B cell (primary cell): ENCODE data around the gene GLRX. TPM values are rescaled to one million over a fixed set of nuclear protein-coding genes. Genes with fewer than 3 reads are reported as not detected.

Experiments
- ATAC-seq: fragments of 200-7000 bp; cut with Tn5 transposase; one replicate; pipeline ENCODE4 v1.10.0; 2021; ENCODE audit warnings: low read depth, mild to moderate bottlenecking, moderate number of reproducible peaks, moderate library complexity
- CTCF ChIA-PET: fragments of 350-600 bp; sonication (Branson Sonifier 250); formaldehyde crosslinking; loops from one replicate; lab custom pipeline; 2021; ENCODE audit warnings: antibody characterized with exemption, inconsistent platforms; lab: Charles Lee
- POLR2A ChIA-PET: fragments of 350-600 bp; sonication (Branson Sonifier 250); formaldehyde crosslinking; loops from one replicate; lab custom pipeline; 2021; ENCODE audit warnings: antibody characterized with exemption; lab: Charles Lee
- DNase-seq: peaks from one replicate; pipeline ENCODE4 v3.0.0; 2013
- H2AFZ ChIP-seq: 2 replicates; pipeline ENCODE4 v1.6.1; 2012; ENCODE audit warnings: mild to moderate bottlenecking, low read depth, low read length; ENCODE audit not compliant: insufficient read depth, poor library complexity, severe bottlenecking
- H3K27ac ChIP-seq, 2 donors: 1 replicate in 1 of 2; 2 replicates in 1 of 2; pipeline ENCODE4 v1.5.1; 2012 to 2013; ENCODE audit warnings: low read length in 2 of 2, mild to moderate bottlenecking in 2 of 2, moderate library complexity in 1 of 2
- H3K27me3 ChIP-seq, 4 experiments: fragments of 200-600 bp in 1 of 4; sonication (generic) in 1 of 4; replicated peaks in 1 of 4; 1 replicate in 2 of 4; 2 replicates in 2 of 4; pipeline versions ENCODE4 v1.6.1 to v1.7.0; 2013 to 2016; ENCODE audit warnings: low read length in 3 of 4, mild to moderate bottlenecking in 2 of 4, mixed read lengths in 1 of 4, moderate library complexity in 1 of 4; ENCODE audit not compliant: insufficient read depth in 4 of 4, control insufficient read depth in 3 of 4; ENCODE audit errors: control extremely low read depth in 1 of 4
- H3K36me3 ChIP-seq, 2 experiments: replicated peaks in 1 of 2; 1 replicate in 1 of 2; 2 replicates in 1 of 2; pipeline versions ENCODE4 v1.6.1 to v1.7.1; 2013; ENCODE audit warnings: low read length in 1 of 2; ENCODE audit not compliant: insufficient read depth in 2 of 2, control insufficient read depth in 1 of 2; ENCODE audit errors: control extremely low read depth in 1 of 2, extremely low read depth in 1 of 2
- H3K4me1 ChIP-seq, 2 donors: fragments of 200-600 bp in 1 of 2; sonication (generic) in 1 of 2; 1 replicate in 1 of 2; 2 replicates in 1 of 2; pipeline versions ENCODE4 v1.5.1 to v1.6.1; 2013 to 2017; ENCODE audit warnings: low read length in 2 of 2; ENCODE audit not compliant: control insufficient read depth in 2 of 2, insufficient read depth in 2 of 2
- H3K4me2 ChIP-seq: replicated peaks from 2 replicates; pipeline ENCODE3; 2012; ENCODE audit warnings: mild to moderate bottlenecking, low read depth, low read length; ENCODE audit not compliant: poor library complexity, severe bottlenecking
- H3K4me3 ChIP-seq, 5 experiments: fragments of 200-600 bp in 1 of 5; sonication (generic) in 1 of 5; 1 replicate in 3 of 5; 2 replicates in 2 of 5; pipeline versions ENCODE4 v1.5.1 to v1.7.0; 2011 to 2016; ENCODE audit warnings: low read length in 4 of 5, mild to moderate bottlenecking in 4 of 5, low read depth in 2 of 5, control low read depth in 1 of 5, moderate library complexity in 1 of 5; ENCODE audit not compliant: insufficient read depth in 1 of 5; ENCODE audit errors: control extremely low read depth in 1 of 5, extremely low read depth in 1 of 5
- H3K79me2 ChIP-seq: fragments of 200-600 bp; sonication (generic); one replicate; pipeline ENCODE4 v1.6.0; 2016; ENCODE audit warnings: low read length; ENCODE audit not compliant: control insufficient read depth, insufficient read depth
- H3K9ac ChIP-seq: fragments of 200-600 bp; sonication (generic); 2 replicates; pipeline ENCODE4 v1.6.1; 2017; ENCODE audit warnings: mild to moderate bottlenecking, low read length, moderate library complexity
- H3K9me3 ChIP-seq, 3 donors: one replicate each; pipeline versions ENCODE4 v1.6.1 to v1.7.1; 2013; ENCODE audit warnings: low read length in 2 of 3; ENCODE audit not compliant: control insufficient read depth in 2 of 3, insufficient read depth in 1 of 3; ENCODE audit errors: control extremely low read depth in 1 of 3
- H4K20me1 ChIP-seq: 2 replicates; pipeline ENCODE4 v1.6.0; 2012; ENCODE audit warnings: mild to moderate bottlenecking, low read length; ENCODE audit not compliant: insufficient read depth, control insufficient read depth, poor library complexity, severe bottlenecking
- H3K27ac Mint-ChIP-seq: one replicate; pipeline ENCODE4 v1.8.0; 2021; ENCODE audit warnings: mixed read lengths
- H3K27me3 Mint-ChIP-seq: one replicate; pipeline ENCODE4 v1.8.0; 2021; ENCODE audit warnings: mixed read lengths
- H3K4me1 Mint-ChIP-seq: one replicate; pipeline ENCODE4 v1.8.0; 2021; ENCODE audit warnings: mixed read lengths
- H3K4me3 Mint-ChIP-seq: one replicate; pipeline ENCODE4 v1.8.0; 2021; ENCODE audit warnings: mixed read lengths
- H3K9me3 Mint-ChIP-seq: one replicate; pipeline ENCODE4 v1.8.0; 2022; ENCODE audit warnings: mixed read lengths; ENCODE audit not compliant: insufficient read depth
- EZH2 ChIP-seq: IDR thresholded peaks from 2 replicates; pipeline ENCODE4 v1.6.1; 2012; ENCODE audit warnings: borderline replicate concordance, low read depth, mild to moderate bottlenecking, moderate library complexity, low read length; ENCODE audit not compliant: insufficient read depth, poor library complexity, severe bottlenecking
- WGBS: methylation state at CpG from one replicate; pipeline ENCODE4 v1.1.5; 2013; ENCODE audit warnings: missing lambda C conversion rate; ENCODE audit not compliant: insufficient coverage; 5-methylcytosine and 5-hydroxymethylcytosine counted together
- intact Hi-C: fragments of 100-400 bp; cut with micrococcal nuclease; formaldehyde crosslinking; loops from one replicate; pipeline ENCODE4 v1.10.0; 2022
- polyA plus RNA-seq: library from polyadenylated mRNA; depleted of rRNA; stranded (reverse); fragments of >200 nt; gene quantifications from 2 replicates; pipeline ENCODE4 v1.2.3, GENCODE V29; 2012
- total RNA-seq, 2 donors: library from RNA; stranded (reverse); fragments of 120-200 nt in 1 of 2; gene quantifications; 1 replicate in 1 of 2; 2 replicates in 1 of 2; pipeline versions ENCODE4 v1.2.3 to v1.2.4, GENCODE V29; 2013 to 2022
- TF ChIP-seq, protein P1 (sequence below): fragments of 200-600 bp; IDR thresholded peaks from one replicate; pipeline ENCODE4 v1.8.0; 2022; ENCODE audit warnings: antibody characterized with exemption, mild to moderate bottlenecking

The GLRX gene
- total and polyA plus RNA-seq, 2 donors (not counting 1 experiment from before 2014, with no cell fraction given), result 44.6 to 54.8 TPM

- no peaks in the 10 kb centered on the region for H3K79me2 ChIP-seq
- no peak overlapping the region for H3K4me2 ChIP-seq
- H3K4me1 ChIP-seq, result no peaks in the 10 kb centered on the region
- H3K4me3 ChIP-seq, result no peak overlapping the region
- intact Hi-C loops, result no loop called here
- H3K9me3 ChIP-seq, result no peaks in the 10 kb centered on the region
- no peak overlapping the region for H2AFZ ChIP-seq
- no peak for ATAC-seq
- no peaks in the 10 kb centered on the region for H3K9me3 Mint-ChIP-seq
- no CpG with 5 or more reads among the region's 3 CpGs for WGBS
- H3K4me3 Mint-ChIP-seq, result no peak overlapping the region
- POLR2A ChIA-PET, result no interaction called here
- H3K27ac ChIP-seq, result no peak overlapping the region
- no peak overlapping the region for H3K27ac Mint-ChIP-seq
- no peaks in the 10 kb centered on the region for H3K36me3 ChIP-seq
- H3K27me3 ChIP-seq, result no peaks in the 10 kb centered on the region
- TF ChIP-seq, protein P1, sequence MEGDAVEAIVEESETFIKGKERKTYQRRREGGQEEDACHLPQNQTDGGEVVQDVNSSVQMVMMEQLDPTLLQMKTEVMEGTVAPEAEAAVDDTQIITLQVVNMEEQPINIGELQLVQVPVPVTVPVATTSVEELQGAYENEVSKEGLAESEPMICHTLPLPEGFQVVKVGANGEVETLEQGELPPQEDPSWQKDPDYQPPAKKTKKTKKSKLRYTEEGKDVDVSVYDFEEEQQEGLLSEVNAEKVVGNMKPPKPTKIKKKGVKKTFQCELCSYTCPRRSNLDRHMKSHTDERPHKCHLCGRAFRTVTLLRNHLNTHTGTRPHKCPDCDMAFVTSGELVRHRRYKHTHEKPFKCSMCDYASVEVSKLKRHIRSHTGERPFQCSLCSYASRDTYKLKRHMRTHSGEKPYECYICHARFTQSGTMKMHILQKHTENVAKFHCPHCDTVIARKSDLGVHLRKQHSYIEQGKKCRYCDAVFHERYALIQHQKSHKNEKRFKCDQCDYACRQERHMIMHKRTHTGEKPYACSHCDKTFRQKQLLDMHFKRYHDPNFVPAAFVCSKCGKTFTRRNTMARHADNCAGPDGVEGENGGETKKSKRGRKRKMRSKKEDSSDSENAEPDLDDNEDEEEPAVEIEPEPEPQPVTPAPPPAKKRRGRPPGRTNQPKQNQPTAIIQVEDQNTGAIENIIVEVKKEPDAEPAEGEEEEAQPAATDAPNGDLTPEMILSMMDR, result no peak
- TF ChIP-seq EZH2, result no peak
- H3K9ac ChIP-seq, result no peak overlapping the region
- peaks cover 4% of the 10 kb centered on the region for H3K4me1 Mint-ChIP-seq
- CTCF ChIA-PET, result interaction anchor here (1.0 to 18.0 kb wide), 2 partner anchors 27 to 51 kb away, joined by 3 to 748 read pairs; no protein-coding TSS in a partner anchor
- no peaks in the 10 kb centered on the region for H3K27me3 Mint-ChIP-seq
- H4K20me1 ChIP-seq, result no peaks in the 10 kb centered on the region
- DNase-seq, result no peak
These were observed 28.4 kb downstream of the GLRX start for GRCh38 chr5:95794070-95794516.

DNA sequence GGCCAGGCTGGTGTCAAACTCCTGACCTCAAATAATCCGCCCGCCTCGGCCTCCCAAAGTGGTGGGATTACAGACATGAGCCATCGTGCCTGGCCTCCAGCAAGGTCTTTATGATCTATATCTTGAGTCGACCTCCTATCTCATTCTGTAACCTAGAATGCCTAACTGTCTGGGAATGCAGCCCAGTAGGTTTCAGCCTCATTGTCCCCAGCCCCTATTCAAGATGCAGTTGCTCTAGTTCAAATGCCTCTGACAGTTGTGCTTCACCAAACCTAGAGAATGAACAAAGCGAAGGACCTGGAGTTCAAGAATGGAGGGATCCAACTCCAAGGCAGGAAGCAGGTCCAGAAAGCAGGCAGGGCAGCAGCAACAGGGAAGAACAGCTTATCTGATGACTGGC, 30.8 kb downstream of the GLRX start:
- DNase-seq (no peak), ATAC-seq (no peak)
- H3K4me3 ChIP-seq, result no peak overlapping the region
- intact Hi-C loops, result no loop called here
- no peaks in the 10 kb centered on the region for H3K36me3 ChIP-seq
- no peaks in the 10 kb centered on the region for H3K27me3 ChIP-seq
- no peak overlapping the region for H3K9ac ChIP-seq
- H3K79me2 ChIP-seq, result no peaks in the 10 kb centered on the region
- 88% methylated on average over 6 of the region's 6 CpGs for WGBS
- no peaks in the 10 kb centered on the region for H3K27me3 Mint-ChIP-seq
- no peaks in the 10 kb centered on the region for H3K9me3 ChIP-seq
- no peaks in the 10 kb centered on the region for H3K9me3 Mint-ChIP-seq
- TF ChIP-seq EZH2, result no peak
- TF ChIP-seq, protein P1, result no peak
- H3K4me1 Mint-ChIP-seq, result peaks cover 4% of the 10 kb centered on the region
- CTCF ChIA-PET, result interaction anchor here (0.8 to 18.0 kb wide), 4 partner anchors 10 to 127 kb away, joined by 3 to 748 read pairs (median 11); no protein-coding TSS in a partner anchor
- no peak overlapping the region for H3K27ac Mint-ChIP-seq
- POLR2A ChIA-PET, result no interaction called here
- no peak overlapping the region for H3K27ac ChIP-seq
- H3K4me2 ChIP-seq, result no peak overlapping the region
- H2AFZ ChIP-seq, result no peak overlapping the region
- no peak overlapping the region for H3K4me3 Mint-ChIP-seq
- H4K20me1 ChIP-seq, result no peaks in the 10 kb centered on the region
- H3K4me1 ChIP-seq, result no peaks in the 10 kb centered on the region
